HG03103 (cell line): ENCODE results near the gene JAK2.
"Not testable (repeated sequence)": the region's sequence is repeated elsewhere in the genome, so short reads cannot be mapped to it uniquely, and the experiment has no call there.

Experiments used
- ATAC-seq: cut with Tn5 transposase; IDR thresholded peaks from one replicate; pipeline ENCODE4 v1.9.1; 2021; ENCODE audit warnings: low read depth; ENCODE audit not compliant: unreplicated experiment

The JAK2 gene

GRCh38 chr9:4984621-4985385, at the start of gene JAK2:
Gene JAK2, plus strand, starts transcription at chr9:4985272. Its CDS starts 36,716 bp downstream, at chr9:5021988.
- peak; percentile 60 for ATAC-seq

GRCh38 chr9:4936277-4936676, 48.8 kb upstream of the JAK2 start:
- no peak for ATAC-seq

GRCh38 chr9:4936823-4937222, 48.2 kb upstream of the JAK2 start:
- ATAC-seq, result peak; percentile 42

DNA sequence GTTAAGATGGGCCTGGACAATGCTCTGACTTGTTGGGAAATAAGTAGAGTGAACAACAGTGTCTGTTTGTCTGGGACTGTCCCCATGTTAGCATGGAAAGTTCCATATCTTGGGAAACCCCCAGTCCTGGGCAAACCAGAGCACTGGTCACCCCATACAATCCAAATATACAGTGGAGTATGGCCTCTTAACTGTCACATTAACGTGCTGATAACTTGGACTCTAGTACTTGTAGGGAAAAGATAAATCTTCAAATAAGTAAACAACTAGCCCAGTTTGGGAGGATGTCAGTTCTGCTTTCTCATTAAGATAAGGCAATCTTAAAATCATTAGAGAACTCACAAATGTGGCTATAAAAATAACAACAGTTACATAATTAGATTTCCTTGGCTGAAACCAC, 47.6 kb upstream of the JAK2 start:
- ATAC-seq, result no peak

DNA sequence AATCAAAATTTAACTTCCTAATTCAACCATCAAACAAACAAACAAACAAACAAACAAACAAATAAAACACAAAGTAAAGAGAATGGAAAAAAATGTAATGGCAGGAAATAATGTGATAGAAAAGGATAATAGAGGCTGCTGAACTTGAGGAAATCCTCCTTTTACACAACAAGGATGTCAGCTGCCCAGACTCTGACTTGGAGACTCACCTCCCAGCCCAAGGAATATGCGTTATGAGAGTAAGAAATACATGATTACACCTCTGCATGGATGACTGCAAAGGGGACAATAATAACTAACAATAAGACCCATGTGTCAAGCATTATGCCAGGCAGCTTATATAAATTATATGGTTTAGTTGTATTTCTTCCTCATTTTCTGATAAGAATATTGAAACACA, 46.6 kb upstream of the JAK2 start:
- ATAC-seq, result no peak

- peak; percentile 74 for ATAC-seq
Observed at GRCh38 chr9:4939118-4939561, 45.9 kb upstream of the JAK2 start.

DNA sequence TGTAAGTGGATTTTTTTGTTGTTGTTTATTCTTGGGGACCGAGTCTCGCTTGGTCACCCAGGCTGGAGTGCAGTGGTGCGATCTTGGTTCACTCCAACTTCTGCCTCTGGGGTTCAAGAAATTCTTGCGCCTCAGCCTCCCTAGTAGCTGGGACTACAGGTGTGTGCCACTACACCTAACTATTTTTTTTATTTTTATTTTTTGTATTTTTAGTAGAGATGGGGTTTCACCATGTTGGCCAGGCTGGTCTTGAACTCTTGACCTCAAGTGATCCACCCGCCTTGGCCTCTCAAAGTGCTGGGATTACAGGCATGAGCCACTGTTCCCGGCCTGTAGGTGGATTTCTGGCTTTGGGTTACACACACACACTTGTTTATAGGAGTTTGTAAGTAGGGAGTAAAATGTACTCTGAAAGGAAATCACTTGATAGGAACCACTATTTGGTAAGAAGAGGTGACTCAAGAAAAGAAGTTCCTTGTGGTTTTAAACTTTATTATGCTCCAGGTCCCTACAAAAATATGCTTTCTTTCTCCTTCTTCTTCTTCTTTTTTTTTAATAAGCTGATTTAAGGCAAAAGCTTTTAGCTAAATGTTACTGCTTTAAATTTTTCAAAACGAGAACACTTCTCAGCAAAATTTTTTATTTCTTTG, 42.9 kb upstream of the JAK2 start:
- ATAC-seq, result not testable (repeated sequence)

DNA sequence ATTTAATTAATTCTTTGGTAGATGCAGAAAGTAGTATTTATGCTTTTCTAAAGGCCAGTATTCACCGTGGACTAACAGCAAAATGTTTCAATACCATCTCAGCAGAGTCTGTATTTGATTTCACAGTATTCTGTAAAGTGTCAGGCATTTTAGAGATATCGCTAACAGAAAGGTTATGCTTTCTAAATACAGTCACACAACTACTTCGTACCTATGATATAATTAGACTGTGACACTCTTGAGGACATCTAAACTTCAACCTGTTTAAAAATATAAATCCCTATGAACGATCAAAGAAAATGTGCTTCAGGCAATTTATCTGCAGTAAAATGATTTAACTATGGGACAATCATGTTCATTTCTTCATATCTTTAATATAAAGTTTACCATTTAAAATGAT, 41.7 kb upstream of the JAK2 start:
- ATAC-seq, result no peak

DNA sequence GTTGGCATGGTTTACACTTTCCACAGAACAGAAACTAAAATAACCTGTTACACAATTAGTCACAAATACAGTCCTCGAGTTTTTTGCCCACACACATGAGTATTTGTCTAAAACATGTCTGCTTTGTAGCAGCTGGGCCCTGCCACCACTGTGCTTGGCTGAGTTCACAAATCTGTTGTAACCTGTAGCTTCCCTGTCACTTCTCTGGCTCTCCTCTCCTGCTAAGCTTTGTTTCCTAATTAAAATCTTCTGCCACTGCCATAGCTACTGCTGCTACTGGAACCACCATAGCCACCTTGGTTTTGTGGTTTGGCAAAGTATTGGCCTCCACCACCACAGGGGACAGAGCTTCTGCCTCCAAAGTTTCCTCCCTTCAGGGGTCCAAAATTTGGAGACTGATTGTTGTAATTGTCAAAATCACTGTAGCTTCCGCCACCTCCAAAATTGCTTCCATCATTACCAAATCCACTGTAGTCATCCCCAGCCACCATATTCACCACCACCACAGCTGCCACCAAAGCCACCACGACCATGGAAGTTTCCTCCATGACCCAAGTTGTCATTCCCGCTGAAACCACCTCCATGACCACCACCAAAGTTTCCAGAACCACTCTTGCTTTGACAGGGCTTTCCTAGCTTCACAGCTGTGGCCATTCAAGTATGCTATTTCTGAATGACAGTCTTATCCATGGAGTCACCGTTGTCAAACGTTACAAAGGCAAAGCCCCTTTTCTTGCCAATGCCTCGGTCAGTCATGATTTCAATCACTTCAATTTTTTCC, 40.5 kb upstream of the JAK2 start:
- not testable (repeated sequence) for ATAC-seq

- no peak for ATAC-seq
Observed at GRCh38 chr9:4946937-4947336, 38.1 kb upstream of the JAK2 start.

- no peak for ATAC-seq
Observed at GRCh38 chr9:4955836-4956235, 29.2 kb upstream of the JAK2 start.

DNA sequence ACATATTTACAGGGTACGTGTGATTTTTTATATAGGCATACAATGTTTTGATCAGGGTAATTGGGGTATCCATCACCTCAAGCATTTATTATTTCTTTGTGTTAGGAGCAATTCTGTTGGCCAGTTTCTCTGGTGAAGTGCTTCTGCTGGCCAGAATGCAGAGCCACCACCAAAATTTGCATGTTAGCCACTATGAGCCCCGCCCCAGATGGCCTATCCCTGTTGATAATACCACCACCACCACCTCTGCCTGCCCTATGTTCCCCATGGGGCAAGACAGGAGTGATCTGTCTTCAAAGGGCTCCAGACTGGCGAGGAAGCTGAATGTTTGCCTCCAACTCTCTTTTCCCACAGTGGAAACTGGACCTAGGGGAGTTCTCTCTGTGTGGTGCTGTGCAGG, 26.0 kb upstream of the JAK2 start:
- no peak for ATAC-seq

DNA sequence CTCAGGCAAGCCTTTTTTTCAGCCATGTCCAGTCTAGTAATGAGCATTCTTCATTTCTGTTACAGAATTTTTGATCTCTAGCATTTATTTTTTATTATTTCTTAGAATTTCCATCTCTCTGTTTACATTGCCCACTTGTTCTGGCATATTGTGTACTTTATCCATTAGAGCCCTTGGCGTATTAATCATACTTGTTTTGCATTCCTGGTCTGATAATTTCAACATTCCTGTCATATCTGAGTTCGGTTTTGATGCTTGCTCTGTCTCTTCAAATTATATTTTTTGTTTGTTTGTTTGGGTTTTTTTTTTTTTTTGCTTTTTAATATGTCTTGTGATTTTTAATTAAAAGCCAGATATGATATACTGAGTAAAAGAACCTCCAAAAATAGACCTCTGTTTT, 23.0 kb upstream of the JAK2 start:
- no peak for ATAC-seq

GRCh38 chr9:4964540-4964939, 20.5 kb upstream of the JAK2 start:
- ATAC-seq, result no peak

GRCh38 chr9:4965174-4965821, 19.8 kb upstream of the JAK2 start:
- no peak for ATAC-seq

DNA sequence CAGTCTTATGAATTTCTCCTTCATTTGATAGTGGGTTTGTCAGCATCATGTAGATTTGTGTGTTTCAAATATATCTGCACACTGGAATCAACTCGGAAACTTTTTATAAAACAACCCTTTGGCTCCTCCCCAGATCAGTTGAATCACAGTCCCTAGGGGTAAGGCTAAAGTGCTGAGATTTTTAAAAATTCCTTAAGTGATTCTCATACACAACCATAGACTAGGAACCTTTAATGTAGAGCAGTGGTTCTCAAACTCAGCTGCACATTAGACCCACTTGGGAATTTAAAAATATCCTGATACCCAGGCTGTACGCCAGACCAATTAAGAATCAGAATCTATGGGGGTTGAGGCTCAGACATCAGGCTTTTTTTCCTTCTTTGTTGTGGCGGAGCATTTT, 17.5 kb upstream of the JAK2 start:
- no peak for ATAC-seq

DNA sequence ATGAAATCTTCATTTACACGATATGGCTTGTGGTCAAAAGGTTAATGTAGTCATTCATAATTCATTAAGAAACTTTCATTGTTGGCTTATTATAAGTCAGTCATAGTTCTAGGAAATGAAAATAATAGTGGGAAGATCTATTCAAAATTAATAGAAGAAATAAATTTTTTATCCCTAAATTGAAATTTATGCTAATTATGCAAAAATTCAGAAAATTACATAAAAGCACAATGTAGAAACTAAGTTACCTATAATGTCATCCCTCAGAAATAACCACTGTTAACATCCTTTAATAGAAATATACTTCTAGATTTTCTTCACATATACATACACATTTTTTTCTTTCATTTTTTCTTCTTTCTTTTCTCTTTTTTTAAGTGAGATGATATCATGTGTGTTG, 15.9 kb upstream of the JAK2 start:
- no peak for ATAC-seq

GRCh38 chr9:4970970-4971641, 14.0 kb upstream of the JAK2 start:
- ATAC-seq, result peak; percentile 81

DNA sequence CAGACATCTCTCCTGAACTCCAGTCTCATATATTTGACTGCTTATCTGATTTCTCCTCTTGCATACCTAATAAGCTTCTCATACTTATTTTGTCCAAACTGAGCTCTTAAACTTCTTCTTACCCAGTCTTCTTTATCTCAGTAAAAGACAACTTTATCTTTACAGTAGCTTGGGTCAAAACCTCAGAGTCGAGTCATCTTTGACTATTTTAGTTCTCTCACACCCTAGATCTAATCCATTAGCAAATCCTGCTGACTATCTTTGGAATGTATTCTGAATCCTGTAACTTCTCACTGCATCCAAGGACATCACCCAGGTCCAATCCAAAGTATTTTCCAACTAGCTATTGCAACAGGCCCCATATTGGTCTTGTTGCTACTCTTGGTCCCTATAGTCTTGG, 11.8 kb upstream of the JAK2 start:
- ATAC-seq, result no peak

- no peak for ATAC-seq
Observed at GRCh38 chr9:4973902-4974301, 11.2 kb upstream of the JAK2 start.
